Activated naive CD8-positive, alpha-beta T cell treated with anti-CD3 and anti-CD28 coated beads, Interleukin-2, amount 50 U/mL, for 24 hours (primary cell): ENCODE data around the gene ZNF410.
"Not testable (repeated sequence)": the region's sequence is repeated elsewhere in the genome, so short reads cannot be mapped to it uniquely, and the experiment has no call there.

Experiments used
- ATAC-seq: fragments of 150-1000 bp; cut with Tn5 transposase; one replicate; pipeline ENCODE4 v1.10.0; 2021
- DNase-seq: peaks from one replicate; pipeline ENCODE4 v3.0.0; 2021
- H3K27ac Mint-ChIP-seq: one replicate; pipeline ENCODE4 v1.8.0; 2021; ENCODE audit warnings: mild to moderate bottlenecking, mixed read lengths
- H3K27me3 Mint-ChIP-seq: one replicate; pipeline ENCODE4 v1.8.0; 2021; ENCODE audit warnings: mixed read lengths
- H3K36me3 Mint-ChIP-seq: one replicate; pipeline ENCODE4 v1.8.0; 2021; ENCODE audit warnings: low read depth, mixed read lengths
- H3K4me1 Mint-ChIP-seq: one replicate; pipeline ENCODE4 v1.8.0; 2021; ENCODE audit warnings: mixed read lengths
- H3K4me3 Mint-ChIP-seq: one replicate; pipeline ENCODE4 v1.8.0; 2021; ENCODE audit warnings: mild to moderate bottlenecking, moderate library complexity, mixed read lengths
- H3K9me3 Mint-ChIP-seq: one replicate; pipeline ENCODE4 v1.8.0; 2021; ENCODE audit warnings: mixed read lengths

Gene ZNF410

GRCh38 chr14:73886449-73887317, at the start of gene ZNF410:
Gene ZNF410, plus strand, starts transcription at chr14:73886859. Its CDS starts 5,317 bp downstream, at chr14:73892176.
- peak within 1 kb of the TSS; percentile 85 for H3K4me3 Mint-ChIP-seq
- peaks cover 57% of the 10 kb centered on the region for H3K4me1 Mint-ChIP-seq
- H3K27ac Mint-ChIP-seq = peak within 1 kb of the TSS; percentile 99
- ATAC-seq = peak; percentile 100
- peak; percentile 96 for DNase-seq
- peaks cover 38% of the 10 kb centered on the region for H3K36me3 Mint-ChIP-seq
- no peaks in the 10 kb centered on the region for H3K9me3 Mint-ChIP-seq
- H3K27me3 Mint-ChIP-seq = no peaks in the 10 kb centered on the region

- not testable (repeated sequence) for ATAC-seq, H3K4me3 Mint-ChIP-seq, H3K27me3 Mint-ChIP-seq, H3K27ac Mint-ChIP-seq, H3K9me3 Mint-ChIP-seq, H3K36me3 Mint-ChIP-seq, H3K4me1 Mint-ChIP-seq, DNase-seq
Measured at GRCh38 chr14:73838293-73839034, 48.2 kb upstream of the ZNF410 start.

GRCh38 chr14:73842201-73842600, 44.5 kb upstream of the ZNF410 start:
- Mint-ChIP-seq H3K9me3 (no peaks in the 10 kb centered on the region), H3K27ac (no peak overlapping the region), H3K27me3 (peaks cover 2% of the 10 kb centered on the region), H3K36me3 (no peaks in the 10 kb centered on the region), H3K4me1 (no peaks in the 10 kb centered on the region), H3K4me3 (no peak overlapping the region)
- ATAC-seq (no peak), DNase-seq (no peak)

GRCh38 chr14:73842851-73843250, 43.8 kb upstream of the ZNF410 start:
- Mint-ChIP-seq H3K9me3 (no peaks in the 10 kb centered on the region), H3K36me3 (no peaks in the 10 kb centered on the region), H3K4me1 (no peaks in the 10 kb centered on the region), H3K27me3 (peaks cover 2% of the 10 kb centered on the region), H3K4me3 (no peak overlapping the region), H3K27ac (no peak overlapping the region)
- DNase-seq (no peak), ATAC-seq (no peak)

GRCh38 chr14:73843296-73843695, 43.4 kb upstream of the ZNF410 start:
- H3K27me3 Mint-ChIP-seq = peaks cover 2% of the 10 kb centered on the region
- no peaks in the 10 kb centered on the region for H3K4me1 Mint-ChIP-seq
- H3K27ac Mint-ChIP-seq = no peak overlapping the region
- DNase-seq (no peak), ATAC-seq (no peak)
- no peaks in the 10 kb centered on the region for H3K36me3 Mint-ChIP-seq
- no peak overlapping the region for H3K4me3 Mint-ChIP-seq
- H3K9me3 Mint-ChIP-seq = no peaks in the 10 kb centered on the region

GRCh38 chr14:73846947-73847346, 39.7 kb upstream of the ZNF410 start:
- H3K36me3 Mint-ChIP-seq = peaks cover 2% of the 10 kb centered on the region
- peaks cover 9% of the 10 kb centered on the region for H3K4me1 Mint-ChIP-seq
- H3K4me3 Mint-ChIP-seq = no peak overlapping the region
- H3K9me3 Mint-ChIP-seq = no peaks in the 10 kb centered on the region
- H3K27me3 Mint-ChIP-seq = peaks cover 2% of the 10 kb centered on the region
- no peak for DNase-seq
- no peak for ATAC-seq
- no peak overlapping the region for H3K27ac Mint-ChIP-seq

- Mint-ChIP-seq H3K27me3 (peaks cover 2% of the 10 kb centered on the region), H3K27ac (peak overlapping the region; percentile 57), H3K9me3 (no peaks in the 10 kb centered on the region), H3K36me3 (peaks cover 2% of the 10 kb centered on the region), H3K4me1 (peaks cover 21% of the 10 kb centered on the region), H3K4me3 (peak overlapping the region; percentile 95)
- no peak for ATAC-seq
- DNase-seq = no peak
Measured at GRCh38 chr14:73851000-73851399, 35.7 kb upstream of the ZNF410 start.

GRCh38 chr14:73851567-73852382, 34.9 kb upstream of the ZNF410 start, which contains the start of gene PTGR2:
Gene PTGR2, plus strand, starts transcription at chr14:73851831. Its CDS starts 7,032 bp downstream, at chr14:73858863.
- Mint-ChIP-seq H3K9me3 (no peaks in the 10 kb centered on the region), H3K4me1 (peaks cover 21% of the 10 kb centered on the region), H3K4me3 (peak within 1 kb of the TSS; percentile 95), H3K36me3 (peaks cover 2% of the 10 kb centered on the region), H3K27me3 (peaks cover 2% of the 10 kb centered on the region), H3K27ac (peak within 1 kb of the TSS; percentile 99)
- DNase-seq = peak; percentile 91
- ATAC-seq = peak; percentile 96

GRCh38 chr14:73859145-73859544, 27.5 kb upstream of the ZNF410 start:
- H3K36me3 Mint-ChIP-seq = peaks cover 1% of the 10 kb centered on the region
- no peaks in the 10 kb centered on the region for H3K27me3 Mint-ChIP-seq
- no peaks in the 10 kb centered on the region for H3K9me3 Mint-ChIP-seq
- ATAC-seq = no peak
- no peak overlapping the region for H3K4me3 Mint-ChIP-seq
- DNase-seq = no peak
- no peak overlapping the region for H3K27ac Mint-ChIP-seq
- no peaks in the 10 kb centered on the region for H3K4me1 Mint-ChIP-seq

- ATAC-seq = no peak
- Mint-ChIP-seq H3K36me3 (peaks cover 3% of the 10 kb centered on the region), H3K9me3 (no peaks in the 10 kb centered on the region), H3K27me3 (no peaks in the 10 kb centered on the region), H3K4me1 (no peaks in the 10 kb centered on the region), H3K27ac (no peak overlapping the region), H3K4me3 (no peak overlapping the region)
- no peak for DNase-seq
Measured at GRCh38 chr14:73861073-73861472, 25.6 kb upstream of the ZNF410 start.

GRCh38 chr14:73862480-73862879, 24.2 kb upstream of the ZNF410 start:
- Mint-ChIP-seq H3K9me3 (no peaks in the 10 kb centered on the region), H3K4me3 (no peak overlapping the region), H3K36me3 (peaks cover 3% of the 10 kb centered on the region), H3K27me3 (no peaks in the 10 kb centered on the region), H3K4me1 (no peaks in the 10 kb centered on the region), H3K27ac (no peak overlapping the region)
- ATAC-seq (no peak), DNase-seq (no peak)

- no peak for ATAC-seq
- DNase-seq = no peak
- Mint-ChIP-seq H3K4me1 (no peaks in the 10 kb centered on the region), H3K27me3 (no peaks in the 10 kb centered on the region), H3K9me3 (no peaks in the 10 kb centered on the region), H3K27ac (no peak overlapping the region), H3K36me3 (peaks cover 3% of the 10 kb centered on the region), H3K4me3 (no peak overlapping the region)
Measured at GRCh38 chr14:73863209-73863608, 23.4 kb upstream of the ZNF410 start.

GRCh38 chr14:73865534-73866113, 21.0 kb upstream of the ZNF410 start:
- no peak for ATAC-seq
- Mint-ChIP-seq H3K27me3 (no peaks in the 10 kb centered on the region), H3K36me3 (peaks cover 3% of the 10 kb centered on the region), H3K9me3 (no peaks in the 10 kb centered on the region), H3K27ac (no peak overlapping the region), H3K4me1 (no peaks in the 10 kb centered on the region), H3K4me3 (no peak overlapping the region)
- no peak for DNase-seq

- not testable (repeated sequence) for H3K9me3 Mint-ChIP-seq, H3K4me3 Mint-ChIP-seq, H3K4me1 Mint-ChIP-seq, DNase-seq, H3K36me3 Mint-ChIP-seq, H3K27ac Mint-ChIP-seq, H3K27me3 Mint-ChIP-seq, ATAC-seq
Measured at GRCh38 chr14:73869754-73870153, 16.9 kb upstream of the ZNF410 start.
